Parathyroid adenoma (tissue), 2 donors: ENCODE measurements around the gene DGKB.

Experiments
- H2AFZ ChIP-seq: fragments of 300-600 bp; sonication (generic); one replicate; pipeline ENCODE4 v1.7.0; 2017; ENCODE audit warnings: antibody characterized with exemption, mild to moderate bottlenecking
- H3K27ac ChIP-seq: fragments of 300-600 bp; sonication (generic); one replicate; pipeline ENCODE4 v1.7.0; 2017
- H3K27me3 ChIP-seq: fragments of 300-600 bp; sonication (generic); one replicate; pipeline ENCODE4 v1.7.0; 2017; ENCODE audit warnings: low read length; ENCODE audit not compliant: control insufficient read depth, insufficient read depth
- H3K36me3 ChIP-seq: fragments of 300-600 bp; sonication (generic); one replicate; pipeline ENCODE4 v1.7.0; 2017; ENCODE audit warnings: low read length; ENCODE audit not compliant: control insufficient read depth, insufficient read depth
- H3K4me1 ChIP-seq: fragments of 300-600 bp; sonication (generic); one replicate; pipeline ENCODE4 v1.7.0; 2017; ENCODE audit warnings: control low read depth
- H3K4me2 ChIP-seq: fragments of 300-600 bp; sonication (generic); one replicate; pipeline ENCODE4 v1.7.0; 2017; ENCODE audit warnings: low read length
- H3K4me3 ChIP-seq: fragments of 300-600 bp; sonication (generic); one replicate; pipeline ENCODE4 v1.7.0; 2017; ENCODE audit warnings: low read depth, low read length
- H3K79me2 ChIP-seq: fragments of 300-600 bp; sonication (generic); one replicate; pipeline ENCODE4 v1.7.0; 2017; ENCODE audit warnings: control low read depth
- H3K9ac ChIP-seq: fragments of 300-600 bp; sonication (generic); one replicate; pipeline ENCODE4 v1.7.0; 2017; ENCODE audit warnings: mild to moderate bottlenecking
- H3K9me3 ChIP-seq: fragments of 300-600 bp; sonication (generic); one replicate; pipeline ENCODE4 v1.7.0; 2017; ENCODE audit warnings: low read length; ENCODE audit not compliant: control insufficient read depth
- TF ChIP-seq, protein P1 (sequence below): fragments of 300-600 bp; sonication (generic); IDR thresholded peaks from one replicate; pipeline ENCODE4 v1.7.0; 2017; ENCODE audit warnings: antibody characterized with exemption, mild to moderate bottlenecking
- donor health status: primary hyperparathyroidism.

DGKB gene

DNA sequence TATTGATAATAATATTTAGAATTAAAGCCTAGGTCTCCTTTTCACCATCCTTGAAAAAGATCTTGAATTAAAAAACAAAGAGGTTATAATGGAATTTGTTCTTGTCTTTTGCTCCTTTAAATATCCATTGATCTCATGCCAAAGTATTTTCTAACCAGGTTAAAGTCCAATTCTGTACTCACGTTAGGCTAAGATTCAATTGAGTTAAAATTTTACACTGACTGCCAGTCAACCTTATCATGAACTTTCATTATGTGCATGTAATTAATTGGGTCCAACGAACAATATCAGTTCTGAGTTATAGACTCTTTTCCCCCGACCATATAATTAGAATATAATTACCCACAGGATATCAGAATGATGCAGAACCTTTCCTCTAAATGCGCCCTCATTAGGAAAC, 266.6 kb downstream of the DGKB start:
- no peak overlapping the region for H2AFZ ChIP-seq
- no peaks in the 10 kb centered on the region for H3K36me3 ChIP-seq
- H3K9ac ChIP-seq: no peak overlapping the region
- H3K4me1 ChIP-seq: no peaks in the 10 kb centered on the region
- H3K79me2 ChIP-seq: no peaks in the 10 kb centered on the region
- H3K4me2 ChIP-seq: no peak overlapping the region
- TF ChIP-seq, protein P1, sequence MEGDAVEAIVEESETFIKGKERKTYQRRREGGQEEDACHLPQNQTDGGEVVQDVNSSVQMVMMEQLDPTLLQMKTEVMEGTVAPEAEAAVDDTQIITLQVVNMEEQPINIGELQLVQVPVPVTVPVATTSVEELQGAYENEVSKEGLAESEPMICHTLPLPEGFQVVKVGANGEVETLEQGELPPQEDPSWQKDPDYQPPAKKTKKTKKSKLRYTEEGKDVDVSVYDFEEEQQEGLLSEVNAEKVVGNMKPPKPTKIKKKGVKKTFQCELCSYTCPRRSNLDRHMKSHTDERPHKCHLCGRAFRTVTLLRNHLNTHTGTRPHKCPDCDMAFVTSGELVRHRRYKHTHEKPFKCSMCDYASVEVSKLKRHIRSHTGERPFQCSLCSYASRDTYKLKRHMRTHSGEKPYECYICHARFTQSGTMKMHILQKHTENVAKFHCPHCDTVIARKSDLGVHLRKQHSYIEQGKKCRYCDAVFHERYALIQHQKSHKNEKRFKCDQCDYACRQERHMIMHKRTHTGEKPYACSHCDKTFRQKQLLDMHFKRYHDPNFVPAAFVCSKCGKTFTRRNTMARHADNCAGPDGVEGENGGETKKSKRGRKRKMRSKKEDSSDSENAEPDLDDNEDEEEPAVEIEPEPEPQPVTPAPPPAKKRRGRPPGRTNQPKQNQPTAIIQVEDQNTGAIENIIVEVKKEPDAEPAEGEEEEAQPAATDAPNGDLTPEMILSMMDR: no peak
- H3K4me3 ChIP-seq: no peak overlapping the region
- no peak overlapping the region for H3K27ac ChIP-seq
- H3K27me3 ChIP-seq: no peaks in the 10 kb centered on the region
- H3K9me3 ChIP-seq: no peaks in the 10 kb centered on the region

DNA sequence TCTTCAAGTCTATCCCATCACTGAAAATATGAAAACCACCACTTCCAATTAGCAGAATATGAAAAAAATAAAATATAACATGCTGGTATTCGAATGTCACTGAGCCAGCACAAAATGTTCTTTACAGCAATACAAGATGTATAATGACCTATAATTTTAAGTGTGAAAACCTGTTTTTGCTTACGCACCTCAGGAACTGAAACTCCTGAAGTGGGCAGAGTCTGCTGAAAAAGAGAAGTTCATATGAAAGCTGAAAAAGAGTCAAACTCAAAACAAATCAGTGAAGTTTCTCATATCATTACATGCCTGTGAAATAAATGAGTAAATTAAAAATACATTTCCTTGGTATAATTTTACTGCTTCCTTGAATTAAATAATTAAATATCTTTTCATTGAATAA, 272.5 kb downstream of the DGKB start:
- no peak overlapping the region for H3K27ac ChIP-seq
- no peaks in the 10 kb centered on the region for H3K36me3 ChIP-seq
- no peak overlapping the region for H3K9ac ChIP-seq
- H3K4me2 ChIP-seq: no peak overlapping the region
- no peak overlapping the region for H2AFZ ChIP-seq
- H3K4me3 ChIP-seq: no peak overlapping the region
- no peaks in the 10 kb centered on the region for H3K79me2 ChIP-seq
- H3K9me3 ChIP-seq: no peaks in the 10 kb centered on the region
- H3K4me1 ChIP-seq: no peaks in the 10 kb centered on the region
- H3K27me3 ChIP-seq: no peaks in the 10 kb centered on the region
- TF ChIP-seq, protein P1: no peak

GRCh38 chr7:14628516-14628915, 274.0 kb downstream of the DGKB start:
- Histone ChIP-seq H3K4me2 (no peak overlapping the region), H3K4me3 (no peak overlapping the region), H3K9ac (no peak overlapping the region), H3K27me3 (no peaks in the 10 kb centered on the region), H3K79me2 (no peaks in the 10 kb centered on the region), H3K4me1 (no peaks in the 10 kb centered on the region), H3K27ac (no peak overlapping the region), H3K36me3 (no peaks in the 10 kb centered on the region), H3K9me3 (no peaks in the 10 kb centered on the region), H2AFZ (no peak overlapping the region)
- TF ChIP-seq, protein P1: no peak

- H3K4me3 ChIP-seq: no peak overlapping the region
- no peaks in the 10 kb centered on the region for H3K27me3 ChIP-seq
- TF ChIP-seq, protein P1: no peak
- no peaks in the 10 kb centered on the region for H3K79me2 ChIP-seq
- H3K36me3 ChIP-seq: no peaks in the 10 kb centered on the region
- no peak overlapping the region for H3K27ac ChIP-seq
- H2AFZ ChIP-seq: no peak overlapping the region
- no peak overlapping the region for H3K9ac ChIP-seq
- no peak overlapping the region for H3K4me2 ChIP-seq
- H3K9me3 ChIP-seq: no peaks in the 10 kb centered on the region
- H3K4me1 ChIP-seq: no peaks in the 10 kb centered on the region
These were observed 276.5 kb downstream of the DGKB start for GRCh38 chr7:14626076-14626475.

GRCh38 chr7:14622559-14622958, 280.0 kb downstream of the DGKB start:
- H3K27ac ChIP-seq: no peak overlapping the region
- H3K36me3 ChIP-seq: no peaks in the 10 kb centered on the region
- no peak overlapping the region for H2AFZ ChIP-seq
- H3K27me3 ChIP-seq: no peaks in the 10 kb centered on the region
- H3K4me2 ChIP-seq: no peak overlapping the region
- H3K9me3 ChIP-seq: no peaks in the 10 kb centered on the region
- H3K79me2 ChIP-seq: no peaks in the 10 kb centered on the region
- TF ChIP-seq, protein P1: no peak
- no peak overlapping the region for H3K9ac ChIP-seq
- no peak overlapping the region for H3K4me3 ChIP-seq
- H3K4me1 ChIP-seq: no peaks in the 10 kb centered on the region
